ENCODE results near the gene MRPL34.
A peak's percentile ranks its signal among the peaks of the same experiment; 100 is the strongest.

Gene MRPL34

GRCh38 chr19:17311455-17312188, 6.0 kb downstream of the MRPL34 start:
- no peak for DNase-seq

GRCh38 chr19:17312189-17313113, 6.8 kb downstream of the MRPL34 start:
- no peak for DNase-seq

GRCh38 chr19:17314007-17314593, 8.4 kb downstream of the MRPL34 start:
- no peak for DNase-seq

- no peak for DNase-seq
These were observed 13.3 kb downstream of the MRPL34 start for GRCh38 chr19:17318966-17319365.

- no peak for DNase-seq
These were observed 14.0 kb downstream of the MRPL34 start for GRCh38 chr19:17319473-17320238.

- DNase-seq = no peak
These were observed 14.8 kb downstream of the MRPL34 start for GRCh38 chr19:17320435-17320834.

GRCh38 chr19:17321655-17322489, 16.2 kb downstream of the MRPL34 start:
- DNase-seq = no peak

- DNase-seq = no peak
These were observed 17.2 kb downstream of the MRPL34 start for GRCh38 chr19:17322854-17323253.

- DNase-seq = no peak
These were observed 17.8 kb downstream of the MRPL34 start for GRCh38 chr19:17323300-17323963.

GRCh38 chr19:17323964-17324332, 18.3 kb downstream of the MRPL34 start:
- no peak for DNase-seq

GRCh38 chr19:17324357-17325114, 18.9 kb downstream of the MRPL34 start:
- DNase-seq = no peak

GRCh38 chr19:17325133-17325532, 19.5 kb downstream of the MRPL34 start:
- DNase-seq = no peak

- no peak for DNase-seq
These were observed 20.4 kb downstream of the MRPL34 start for GRCh38 chr19:17325881-17326594.

- no peak for DNase-seq
These were observed 20.9 kb downstream of the MRPL34 start for GRCh38 chr19:17326595-17326966.

- no peak for DNase-seq
These were observed 21.5 kb downstream of the MRPL34 start for GRCh38 chr19:17327068-17327653.

GRCh38 chr19:17327654-17328516, 22.2 kb downstream of the MRPL34 start:
- peak; percentile 44 for DNase-seq

- DNase-seq = no peak
These were observed 23.1 kb downstream of the MRPL34 start for GRCh38 chr19:17328517-17329365.
